SW480 (cell line): ENCODE measurements around the gene CBFA2T2.
"Not testable (repeated sequence)": the region's sequence is repeated elsewhere in the genome, so short reads cannot be mapped to it uniquely, and the experiment has no call there.

ENCODE experiments used
- DNase-seq: peaks from one replicate; pipeline ENCODE4 v3.0.0-alpha.2; 2016; ENCODE audit warnings: low spot score

CBFA2T2 gene

DNA sequence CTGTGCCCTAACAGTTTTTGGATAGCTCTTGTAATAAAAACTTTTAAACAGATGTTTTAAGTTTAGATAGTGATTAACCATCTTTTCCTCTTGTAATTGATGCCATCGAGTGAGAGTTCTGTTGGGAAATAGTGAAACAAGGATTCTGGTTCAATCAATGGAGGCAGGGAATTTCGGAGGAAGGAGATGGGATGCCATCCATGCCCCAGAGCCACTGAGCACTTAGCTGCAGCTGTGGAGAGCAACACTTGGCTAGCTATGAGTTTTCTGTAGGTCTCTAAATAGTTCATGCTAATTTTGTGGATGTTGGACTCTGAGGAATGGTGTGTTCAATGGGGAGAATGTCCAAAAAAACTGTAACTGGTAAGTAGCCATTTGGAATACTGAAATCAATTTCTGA lies 16.7 kb downstream of the CBFA2T2 start:
- no peak for DNase-seq

DNA sequence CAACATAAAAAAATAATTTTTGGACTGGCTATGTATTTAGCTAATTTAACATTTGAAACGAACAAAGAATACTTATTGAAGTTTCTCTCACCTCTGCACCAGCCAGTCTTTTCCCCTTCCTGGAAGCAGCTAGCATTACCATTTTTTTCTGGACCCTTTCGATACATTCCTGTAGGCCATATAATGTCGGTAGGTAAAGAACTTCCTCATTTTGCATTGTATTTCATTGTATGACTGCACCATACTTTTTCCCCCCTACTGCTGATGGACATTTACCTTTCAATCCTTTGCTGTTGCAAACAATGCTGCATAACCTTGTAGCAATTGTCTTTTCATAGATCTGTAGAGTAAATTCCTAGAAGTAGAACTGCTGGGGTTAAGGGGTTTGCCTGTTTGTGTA lies 17.6 kb downstream of the CBFA2T2 start:
- DNase-seq: no peak

DNA sequence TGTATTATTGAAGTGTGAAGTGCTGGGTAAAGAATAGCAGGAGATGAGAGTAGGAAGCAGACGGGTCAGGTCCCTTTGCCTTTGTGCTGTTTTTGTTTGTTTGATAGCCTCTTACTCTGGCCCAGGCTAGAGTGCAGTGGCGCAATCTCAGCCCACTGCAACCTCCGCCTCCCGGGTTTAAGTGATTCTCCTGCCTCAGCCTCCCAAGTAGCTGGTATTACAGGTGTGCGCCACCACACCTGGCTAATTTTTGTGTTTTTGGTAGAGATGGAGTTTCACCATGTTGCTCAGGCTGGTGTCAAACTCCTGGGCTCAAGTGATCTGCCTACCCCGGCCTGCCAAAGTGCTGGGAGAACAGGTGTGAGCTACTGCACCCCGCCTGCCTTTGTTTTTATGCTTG lies 18.1 kb downstream of the CBFA2T2 start:
- DNase-seq: not testable (repeated sequence)

DNA sequence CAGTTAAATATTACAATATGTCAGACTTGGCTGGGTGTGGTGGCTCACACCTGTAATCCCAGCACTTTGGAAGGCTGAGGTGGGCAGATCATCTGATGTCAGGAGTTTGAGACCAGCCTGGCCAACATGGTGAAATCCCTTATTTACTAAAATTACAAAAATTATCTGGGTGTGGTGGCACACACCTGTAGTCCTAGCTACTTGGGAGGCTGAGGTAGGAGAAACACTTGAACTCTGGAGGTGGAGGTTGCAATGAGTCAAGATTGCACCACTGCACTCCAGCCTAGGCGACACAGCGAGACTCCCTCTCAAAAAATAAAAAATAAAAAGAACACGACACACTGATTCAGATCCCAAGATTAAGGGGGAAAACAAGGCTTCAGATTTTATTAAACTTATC lies 19.2 kb downstream of the CBFA2T2 start:
- not testable (repeated sequence) for DNase-seq

DNA sequence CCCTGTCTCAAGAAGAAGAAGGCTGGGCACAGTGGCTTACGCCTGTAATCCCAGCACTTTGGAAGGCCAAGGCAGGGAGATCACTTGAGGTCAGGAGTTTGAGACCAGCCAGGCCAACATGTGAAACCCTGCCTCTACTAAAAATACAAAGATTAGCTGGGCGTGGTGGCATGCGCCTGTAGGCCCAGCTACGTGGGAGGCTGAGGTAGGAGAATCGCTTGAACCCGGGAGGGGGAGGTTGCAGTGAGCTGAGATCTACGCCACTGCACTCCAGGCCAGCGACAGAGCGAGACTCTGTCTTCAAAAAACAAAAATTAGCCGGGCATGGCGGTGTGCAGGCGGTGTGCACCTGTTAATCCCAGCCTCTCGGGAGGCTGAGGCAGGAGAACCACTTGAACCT lies 22.0 kb downstream of the CBFA2T2 start:
- DNase-seq: not testable (repeated sequence)

DNA sequence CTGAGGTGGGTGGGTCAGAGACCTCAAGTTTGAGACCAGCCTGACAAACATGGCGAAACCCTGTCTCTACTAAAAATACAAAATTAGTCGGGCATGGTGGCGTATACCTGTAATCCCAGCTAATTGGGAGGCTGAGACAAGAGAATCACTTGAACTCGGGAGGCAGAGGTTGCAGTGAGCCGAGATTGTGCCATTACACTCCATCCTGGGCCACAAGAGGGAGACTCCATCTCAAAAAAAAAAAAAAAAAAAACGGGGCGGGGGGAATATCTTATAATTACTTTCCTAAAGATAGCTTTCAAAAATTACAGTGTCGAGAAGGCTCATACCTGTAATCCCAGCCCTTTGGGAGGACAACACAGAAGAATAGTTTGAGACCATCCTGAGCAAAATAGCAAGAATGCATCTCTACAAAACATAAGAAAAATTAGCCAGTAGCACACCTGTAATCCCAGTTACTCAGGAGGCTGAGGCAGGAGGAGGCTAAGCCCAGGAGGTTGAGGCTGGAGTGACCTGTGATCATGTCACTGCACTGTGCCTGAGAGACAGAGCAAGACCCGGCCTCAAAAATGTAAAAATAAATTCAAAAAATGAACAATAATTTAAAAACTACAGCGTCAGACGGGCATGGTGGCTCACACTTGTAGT lies 25.8 kb downstream of the CBFA2T2 start:
- DNase-seq: no peak

DNA sequence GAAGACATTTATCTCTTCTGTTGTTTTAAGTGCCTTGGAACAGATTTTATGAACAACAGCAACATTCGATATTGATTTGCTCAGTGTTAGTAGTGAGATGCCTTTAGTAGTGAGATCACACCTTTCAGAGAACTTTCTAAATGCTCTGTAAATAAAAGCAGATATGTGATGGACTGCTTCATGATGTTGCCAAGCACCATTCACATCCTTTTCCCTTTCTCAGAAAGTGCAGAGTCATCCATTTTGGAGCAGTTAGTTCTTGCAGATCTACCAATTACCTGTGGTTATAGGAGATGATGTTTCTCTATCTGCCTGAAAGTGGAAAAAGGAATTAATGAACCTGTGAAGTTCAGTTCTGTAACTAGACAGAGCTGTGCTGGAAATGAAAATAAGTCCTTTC lies 27.0 kb downstream of the CBFA2T2 start:
- DNase-seq: no peak

DNA sequence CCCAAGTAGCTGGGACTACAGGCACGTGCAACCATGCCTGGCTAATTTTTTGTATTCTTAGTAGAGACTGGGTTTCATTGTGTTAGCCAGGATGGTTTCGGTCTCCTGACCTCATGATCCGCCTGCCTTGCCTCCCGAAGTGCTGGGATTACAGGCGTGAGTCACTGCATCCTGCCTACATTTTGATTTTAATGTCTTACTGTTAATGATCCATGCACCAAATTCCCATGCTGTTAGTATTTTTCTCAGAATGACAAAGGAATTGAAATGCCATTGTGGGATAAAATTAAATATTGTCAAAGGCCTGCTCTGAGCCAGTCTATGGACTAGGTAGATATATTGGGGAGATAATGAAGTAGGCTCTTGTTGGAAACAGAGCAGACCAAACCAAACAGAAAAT lies 28.2 kb downstream of the CBFA2T2 start:
- no peak for DNase-seq

DNA sequence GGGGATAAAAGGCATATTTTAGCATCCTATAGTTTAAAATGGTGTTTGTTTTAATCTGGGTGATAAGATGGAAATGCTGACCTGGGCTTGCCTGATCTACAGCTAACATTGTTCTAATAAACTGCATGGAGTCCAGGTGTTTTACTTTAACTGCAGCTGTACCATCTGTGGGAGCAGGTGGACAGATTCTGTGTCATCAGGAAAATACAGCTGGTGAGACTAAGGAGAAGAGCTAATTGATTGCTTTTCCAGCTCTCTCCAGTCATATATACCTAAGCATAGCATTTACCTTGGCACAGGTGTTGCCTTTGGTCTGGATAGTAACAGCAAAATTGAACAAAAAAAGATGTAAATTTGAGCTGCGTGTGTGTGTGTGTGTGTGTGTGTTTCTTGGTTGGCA lies 31.6 kb downstream of the CBFA2T2 start:
- no peak for DNase-seq

DNA sequence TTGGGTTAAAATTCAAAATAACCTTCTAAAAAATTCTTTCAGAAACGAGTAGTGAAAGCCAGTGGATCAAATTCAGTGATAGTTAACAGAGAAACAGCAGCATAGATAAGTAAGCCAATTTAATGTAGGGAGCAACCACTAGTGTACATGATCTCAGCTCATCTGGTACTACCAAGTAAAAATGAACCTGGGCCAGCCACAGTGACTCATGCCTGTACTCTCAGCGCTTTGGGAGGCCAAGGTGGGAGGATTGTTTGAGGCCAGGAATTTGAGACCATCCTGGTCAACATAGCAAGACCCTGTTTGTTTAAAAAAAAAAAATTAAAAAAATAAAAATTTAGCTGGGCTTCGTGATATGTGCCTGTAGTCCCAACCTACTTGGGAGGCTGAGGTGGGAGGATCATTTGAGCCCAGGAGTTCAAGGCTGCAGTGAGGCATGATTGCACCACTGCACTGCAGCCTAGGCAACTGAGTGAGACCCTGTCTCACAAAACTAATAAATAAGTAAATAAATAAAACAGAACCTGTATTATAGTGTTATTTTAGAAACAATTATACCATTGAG lies 32.4 kb downstream of the CBFA2T2 start:
- DNase-seq: no peak

DNA sequence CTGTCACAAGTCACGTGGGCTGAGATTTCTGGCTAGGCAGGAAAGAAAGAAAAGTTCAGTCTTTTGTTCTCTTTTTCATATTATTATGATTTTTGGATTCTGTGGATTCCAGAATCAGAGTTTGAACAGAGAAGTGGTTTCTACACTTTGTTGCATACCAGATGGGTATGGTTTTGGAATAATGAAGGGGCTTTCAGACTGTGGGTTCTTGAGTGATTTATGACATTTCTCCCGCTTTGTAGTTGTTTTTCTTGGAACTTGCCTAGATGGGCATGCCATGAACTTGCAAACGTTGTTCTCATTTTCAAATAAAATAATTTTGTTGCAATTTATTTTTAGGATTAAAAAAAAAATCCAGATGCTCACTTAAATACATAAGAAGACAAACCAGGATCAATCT lies 34.4 kb downstream of the CBFA2T2 start:
- no peak for DNase-seq

DNA sequence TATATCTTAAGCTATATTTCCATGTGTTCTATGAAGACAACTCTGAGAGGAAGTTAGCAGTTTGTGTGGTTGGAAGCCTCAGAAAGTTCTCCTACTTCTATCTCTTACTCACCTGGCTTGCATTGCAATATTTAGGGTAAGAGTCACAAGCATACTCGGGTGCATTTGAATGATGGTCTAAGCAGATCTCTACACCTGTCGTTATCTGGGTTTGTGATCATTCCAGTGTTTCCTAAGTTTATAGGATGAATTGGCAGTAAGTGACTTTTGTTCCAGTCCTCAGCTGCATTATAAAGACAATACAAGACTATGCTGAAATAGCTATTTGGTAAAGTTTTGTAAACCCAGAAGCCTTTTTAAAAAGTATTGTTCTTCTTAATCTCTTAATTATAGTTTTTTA lies 36.9 kb downstream of the CBFA2T2 start:
- no peak for DNase-seq

DNA sequence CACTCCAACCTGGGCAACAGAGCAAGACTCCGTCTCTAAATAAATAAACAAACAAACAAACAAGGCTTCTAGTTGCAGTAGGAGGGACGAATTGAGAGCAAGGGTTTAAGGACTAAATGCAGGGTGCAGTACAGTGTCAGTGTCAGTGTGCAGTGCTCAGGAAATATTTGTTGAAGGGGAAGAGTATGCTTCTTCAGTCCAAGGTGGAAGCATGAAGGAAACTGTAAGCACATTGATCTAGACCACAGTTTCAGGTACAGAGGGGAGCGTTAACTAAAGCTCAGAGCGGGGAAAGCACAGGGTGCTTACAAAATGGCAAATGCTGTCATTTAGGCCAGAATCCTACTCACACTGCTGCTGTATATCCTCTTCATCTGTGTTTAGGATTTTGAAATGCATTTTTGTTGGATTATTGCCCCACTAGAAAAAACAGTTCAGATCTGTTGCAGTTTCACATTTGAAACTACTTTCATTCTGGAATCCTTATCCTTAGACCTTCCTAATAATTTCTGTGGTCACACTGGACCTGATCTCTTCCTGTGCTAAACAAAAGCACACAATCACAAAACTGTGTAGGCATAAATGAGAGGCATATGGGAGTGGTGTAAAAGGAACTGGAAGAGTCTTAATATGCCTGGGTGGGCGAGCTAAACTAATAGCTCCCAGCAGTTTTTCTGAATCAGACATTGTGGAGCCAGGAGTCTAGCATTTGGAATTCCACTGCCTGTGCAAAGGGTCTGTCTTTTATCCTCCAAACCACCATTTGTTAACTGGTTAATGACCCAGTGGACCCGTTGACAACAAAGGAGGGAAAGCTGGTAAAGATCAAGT lies 41.4 kb downstream of the CBFA2T2 start:
- no peak for DNase-seq

DNA sequence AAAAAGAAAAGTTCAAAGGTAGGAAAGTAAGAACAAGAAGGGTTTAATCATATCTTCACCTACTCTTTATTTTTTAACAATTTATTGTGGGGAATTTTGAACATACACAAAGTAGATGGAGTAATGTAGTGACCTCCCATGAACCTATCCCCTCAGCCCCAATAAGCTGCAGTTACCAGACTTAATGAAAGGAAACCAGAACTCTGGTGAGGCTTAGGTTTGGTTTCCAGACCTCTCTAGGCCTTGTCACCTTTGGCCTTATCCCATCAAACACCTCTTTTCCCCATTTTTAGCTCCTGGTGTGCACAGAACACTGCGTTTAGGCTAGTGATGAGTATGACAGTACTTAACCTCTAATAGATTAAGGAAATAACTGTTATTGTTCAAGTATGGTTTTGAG lies 42.0 kb downstream of the CBFA2T2 start:
- DNase-seq: no peak

DNA sequence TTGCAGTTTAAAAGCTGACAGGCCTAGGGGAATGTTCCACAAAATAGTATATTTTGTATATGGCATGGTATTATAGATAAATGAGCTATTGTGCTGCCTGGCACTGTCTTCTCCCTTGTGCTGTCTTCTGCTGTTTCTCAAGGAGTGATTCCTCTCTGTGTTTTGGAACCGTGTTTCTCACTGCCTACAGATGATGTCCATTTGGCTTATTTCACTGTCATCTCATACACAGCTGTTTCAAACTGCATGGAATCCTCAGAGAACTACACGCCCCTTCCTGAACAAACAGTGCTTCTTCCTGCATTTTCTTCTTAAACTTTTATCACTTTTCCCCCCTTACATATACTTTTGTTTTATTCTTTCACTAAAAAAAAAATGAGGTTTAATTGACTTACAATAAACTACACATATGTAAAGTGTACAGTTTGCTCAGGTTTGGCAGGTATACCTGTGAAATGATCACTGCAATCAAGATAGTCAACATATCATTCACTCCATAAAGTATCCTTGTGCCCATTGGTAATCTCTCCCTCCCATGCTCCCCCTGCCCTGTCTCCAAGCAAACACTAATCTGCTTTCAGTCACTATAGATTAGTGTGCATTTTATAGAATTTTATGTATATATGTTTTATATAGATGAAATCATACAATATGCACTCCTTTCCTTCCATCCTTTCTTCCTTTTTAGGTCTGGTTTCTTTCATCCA lies 43.0 kb downstream of the CBFA2T2 start:
- no peak for DNase-seq

DNA sequence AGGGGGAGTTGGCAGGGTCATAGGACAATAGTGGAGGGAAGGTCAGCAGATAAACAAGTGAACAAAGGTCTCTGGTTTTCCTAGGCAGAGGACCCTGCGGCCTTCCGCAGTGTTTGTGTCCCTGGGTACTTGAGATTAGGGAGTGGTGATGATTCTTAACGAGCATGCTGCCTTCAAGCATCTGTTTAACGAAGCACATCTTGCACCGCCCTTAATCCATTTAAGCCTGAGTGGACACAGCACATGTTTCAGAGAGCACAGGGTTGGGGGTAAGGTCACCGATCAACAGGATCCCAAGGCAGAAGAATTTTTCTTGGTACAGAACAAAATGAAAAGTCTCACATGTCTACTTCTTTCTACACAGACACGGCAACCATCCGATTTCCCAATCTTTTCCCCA lies 45.8 kb downstream of the CBFA2T2 start:
- DNase-seq: not testable (repeated sequence)

DNA sequence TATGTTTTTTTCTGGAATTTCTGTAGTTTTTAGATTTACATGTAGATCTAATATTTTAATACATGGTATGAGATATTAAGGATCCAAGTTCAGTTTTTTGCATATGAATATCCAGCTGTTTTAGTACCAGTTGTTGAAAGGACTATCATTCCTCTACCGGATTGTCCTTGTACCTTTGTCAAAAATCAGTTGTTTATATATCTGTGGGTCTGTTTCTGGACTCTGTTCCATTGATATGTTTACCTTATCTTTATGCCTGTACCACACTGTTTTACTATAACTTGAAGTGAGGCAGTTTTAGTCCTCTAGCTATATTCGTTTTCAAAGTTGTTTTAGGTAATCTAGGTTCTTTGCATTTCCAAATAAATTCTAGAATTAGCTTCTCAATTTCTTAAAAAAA lies 47.7 kb downstream of the CBFA2T2 start:
- no peak for DNase-seq

DNA sequence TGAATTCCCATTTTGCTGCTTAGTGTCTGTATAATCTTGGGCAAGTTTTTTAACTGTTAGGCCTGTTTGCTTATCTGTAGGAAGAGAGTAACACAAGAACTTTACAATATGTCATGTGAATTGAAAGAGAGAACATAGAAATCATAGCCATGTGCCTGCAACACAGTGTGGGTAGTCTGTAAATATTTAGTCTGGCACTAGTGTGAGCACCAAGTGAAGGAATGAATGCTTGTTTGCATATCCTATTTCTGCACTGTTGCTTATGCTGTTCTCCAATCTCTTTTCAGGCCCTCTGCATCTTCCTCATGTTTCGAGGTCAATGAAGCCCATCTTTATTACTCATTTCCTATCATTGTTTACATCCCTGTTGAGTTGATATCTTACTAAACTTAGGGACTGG lies 49.2 kb downstream of the CBFA2T2 start:
- no peak for DNase-seq

DNA sequence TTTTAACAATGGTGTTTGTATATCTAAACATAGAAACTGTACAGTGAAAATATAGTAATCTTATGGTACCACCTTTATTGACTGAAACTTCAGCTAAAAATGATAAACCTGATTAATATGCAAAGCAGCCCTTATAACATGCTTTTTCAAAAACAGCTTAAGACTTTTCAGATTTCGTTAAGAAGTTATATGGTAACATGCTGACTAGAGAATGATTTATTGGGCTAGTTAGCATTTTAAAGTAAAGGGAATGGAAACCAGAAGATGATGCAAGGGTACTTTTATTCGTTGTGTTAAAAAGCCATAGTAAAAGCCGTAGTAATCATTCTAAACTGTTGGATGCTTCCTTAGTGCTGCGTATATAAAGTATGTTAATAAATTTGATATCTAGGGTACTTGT lies 50.5 kb downstream of the CBFA2T2 start:
- DNase-seq: no peak

DNA sequence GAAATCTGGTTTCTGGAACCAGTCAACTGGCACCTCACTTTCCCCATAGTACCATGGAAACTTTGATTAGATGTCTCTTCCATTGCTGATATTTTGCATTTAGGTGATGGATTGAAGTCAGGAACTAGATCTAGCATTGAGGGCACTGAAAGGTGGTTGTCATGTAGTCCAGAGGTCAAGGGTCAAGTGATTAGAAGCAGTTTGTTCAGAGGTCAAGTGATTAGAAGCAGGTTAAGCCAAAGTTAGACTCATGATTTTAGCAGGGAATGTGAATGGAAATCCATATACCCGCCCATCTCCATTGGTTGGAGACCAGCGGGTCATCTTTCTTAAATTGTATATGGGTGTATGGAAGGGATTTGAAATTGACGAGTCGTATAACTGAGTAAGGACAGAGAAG lies 51.2 kb downstream of the CBFA2T2 start:
- no peak for DNase-seq

DNA sequence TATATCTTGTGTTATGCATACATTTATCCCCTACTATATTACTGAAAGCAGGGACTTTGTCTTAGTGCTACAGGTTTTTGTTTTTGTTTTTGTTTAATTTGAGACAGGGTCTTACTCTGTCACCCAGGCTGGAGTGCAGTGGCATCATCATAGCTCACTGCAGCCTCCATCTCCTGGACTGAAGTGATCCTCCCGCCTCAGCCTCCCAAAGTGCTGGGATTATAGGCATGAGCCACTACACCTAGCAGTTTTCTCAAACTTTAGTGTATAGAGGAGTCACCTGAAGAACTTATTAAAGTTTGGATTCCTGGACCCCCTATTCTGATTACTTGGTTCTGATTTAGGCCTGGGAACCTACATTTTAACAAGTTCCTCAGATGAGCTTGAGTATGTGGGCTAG lies 51.9 kb downstream of the CBFA2T2 start:
- DNase-seq: no peak

DNA sequence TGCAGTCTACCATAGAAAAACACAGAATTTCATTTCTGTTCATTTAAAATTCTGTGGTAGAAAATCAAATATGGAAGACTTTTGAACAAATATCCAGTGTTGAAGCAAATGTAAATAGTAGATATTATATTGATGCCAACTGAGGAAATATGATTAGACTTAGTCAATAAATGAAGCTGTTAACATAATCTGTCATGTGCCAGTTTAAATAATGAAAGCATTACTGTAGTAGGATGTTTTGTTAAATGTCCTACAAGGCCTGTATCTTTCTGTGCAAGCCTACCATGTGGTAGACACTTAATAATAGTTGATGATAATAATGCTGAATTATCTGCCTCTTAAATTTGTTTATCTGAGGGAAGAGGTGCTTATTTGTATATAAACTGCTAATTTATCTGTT lies 55.9 kb downstream of the CBFA2T2 start:
- no peak for DNase-seq
